ENCODE results near the gene INPP5A.

DNA sequence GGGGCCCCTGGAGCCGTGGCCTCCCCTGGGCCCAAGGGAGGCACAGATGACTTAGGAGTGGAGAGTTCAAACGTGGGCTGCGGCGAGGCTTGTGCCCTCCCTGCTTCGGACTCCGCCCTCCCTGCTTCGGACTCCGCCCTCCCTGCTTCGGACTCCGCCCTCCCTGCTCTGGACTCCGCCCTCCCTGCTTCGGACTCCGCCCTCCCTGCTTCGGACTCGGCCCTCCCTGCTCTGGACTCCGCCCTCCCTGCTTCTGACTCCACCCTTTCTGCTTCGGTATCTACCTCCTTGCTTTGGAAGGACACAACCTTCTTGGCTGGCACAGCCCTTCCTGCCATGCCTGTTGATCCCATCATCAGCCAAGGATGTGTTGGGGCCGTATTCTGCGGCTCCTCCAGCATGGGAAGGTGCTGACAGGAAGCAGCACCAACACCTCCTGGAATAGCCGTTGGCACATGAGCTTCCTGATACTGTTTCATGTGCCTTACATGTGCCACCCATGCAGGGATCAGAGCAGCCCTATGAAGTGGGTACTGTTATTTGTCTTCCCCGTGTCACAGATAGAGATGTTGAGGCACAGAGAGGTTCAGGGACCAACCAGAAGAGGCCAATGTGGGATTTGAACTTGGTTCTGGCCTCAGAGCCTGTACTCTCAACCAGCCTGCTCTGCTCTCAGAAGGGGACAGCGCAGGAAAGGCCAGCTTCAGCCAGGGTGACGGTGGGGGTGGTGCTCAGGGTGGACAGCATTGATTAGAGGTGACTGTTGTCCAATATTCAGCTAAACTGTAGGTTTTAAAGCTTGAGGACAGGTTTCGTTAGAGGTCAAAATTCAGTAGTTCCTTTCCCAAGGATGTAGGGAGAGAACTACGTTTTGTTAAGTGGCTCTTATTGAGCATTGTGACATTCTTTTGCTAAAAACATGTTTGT lies 133.9 kb downstream of the INPP5A start:
- TF ChIP-seq, protein P1, sequence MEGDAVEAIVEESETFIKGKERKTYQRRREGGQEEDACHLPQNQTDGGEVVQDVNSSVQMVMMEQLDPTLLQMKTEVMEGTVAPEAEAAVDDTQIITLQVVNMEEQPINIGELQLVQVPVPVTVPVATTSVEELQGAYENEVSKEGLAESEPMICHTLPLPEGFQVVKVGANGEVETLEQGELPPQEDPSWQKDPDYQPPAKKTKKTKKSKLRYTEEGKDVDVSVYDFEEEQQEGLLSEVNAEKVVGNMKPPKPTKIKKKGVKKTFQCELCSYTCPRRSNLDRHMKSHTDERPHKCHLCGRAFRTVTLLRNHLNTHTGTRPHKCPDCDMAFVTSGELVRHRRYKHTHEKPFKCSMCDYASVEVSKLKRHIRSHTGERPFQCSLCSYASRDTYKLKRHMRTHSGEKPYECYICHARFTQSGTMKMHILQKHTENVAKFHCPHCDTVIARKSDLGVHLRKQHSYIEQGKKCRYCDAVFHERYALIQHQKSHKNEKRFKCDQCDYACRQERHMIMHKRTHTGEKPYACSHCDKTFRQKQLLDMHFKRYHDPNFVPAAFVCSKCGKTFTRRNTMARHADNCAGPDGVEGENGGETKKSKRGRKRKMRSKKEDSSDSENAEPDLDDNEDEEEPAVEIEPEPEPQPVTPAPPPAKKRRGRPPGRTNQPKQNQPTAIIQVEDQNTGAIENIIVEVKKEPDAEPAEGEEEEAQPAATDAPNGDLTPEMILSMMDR (IDR thresholded peaks at IDR 0.05) = no peak
- TF ChIP-seq EP300 (IDR thresholded peaks at IDR 0.05) (no peak), POLR2A (IDR thresholded peaks at IDR 0.05) (no peak)

Data from upper lobe of left lung (tissue), 4 donors.